DND-41 (cell line): Measurements from ENCODE around the gene TIMM50.

Experiments
- EZH2 ChIP-seq: IDR thresholded peaks from 3 replicates; pipeline ENCODE4 v1.6.1; 2012; ENCODE audit warnings: borderline replicate concordance, low read depth, mild to moderate bottlenecking, moderate library complexity, low read length, inconsistent platforms; ENCODE audit not compliant: severe bottlenecking
- TF ChIP-seq, protein P1 (sequence below): IDR thresholded peaks from 2 replicates; pipeline ENCODE4 v1.5.1; 2012; ENCODE audit warnings: borderline replicate concordance, low read length, moderate library complexity, mild to moderate bottlenecking; ENCODE audit not compliant: poor library complexity, severe bottlenecking; ENCODE audit errors: extremely low read depth

DNA sequence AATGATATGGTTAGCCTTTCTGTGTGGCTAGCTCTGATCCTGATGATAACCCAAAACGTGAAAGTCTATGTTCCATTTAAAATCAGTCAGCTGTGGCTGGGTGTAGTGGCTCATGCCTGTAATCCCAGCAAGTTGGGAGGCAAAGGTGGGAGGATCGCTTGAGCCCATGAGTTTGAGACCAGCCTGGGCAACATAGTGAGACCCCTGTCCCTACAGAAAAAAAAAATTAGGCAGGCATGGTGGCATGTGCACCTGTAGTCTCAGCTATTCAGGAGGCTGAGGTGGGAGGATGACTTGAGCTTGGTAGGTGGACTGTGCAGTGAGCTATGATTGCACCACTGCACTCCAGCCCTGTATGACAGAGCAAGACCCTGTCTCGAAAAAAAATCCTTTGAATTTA lies 53.2 kb downstream of the TIMM50 start:
- TF ChIP-seq, protein P1, sequence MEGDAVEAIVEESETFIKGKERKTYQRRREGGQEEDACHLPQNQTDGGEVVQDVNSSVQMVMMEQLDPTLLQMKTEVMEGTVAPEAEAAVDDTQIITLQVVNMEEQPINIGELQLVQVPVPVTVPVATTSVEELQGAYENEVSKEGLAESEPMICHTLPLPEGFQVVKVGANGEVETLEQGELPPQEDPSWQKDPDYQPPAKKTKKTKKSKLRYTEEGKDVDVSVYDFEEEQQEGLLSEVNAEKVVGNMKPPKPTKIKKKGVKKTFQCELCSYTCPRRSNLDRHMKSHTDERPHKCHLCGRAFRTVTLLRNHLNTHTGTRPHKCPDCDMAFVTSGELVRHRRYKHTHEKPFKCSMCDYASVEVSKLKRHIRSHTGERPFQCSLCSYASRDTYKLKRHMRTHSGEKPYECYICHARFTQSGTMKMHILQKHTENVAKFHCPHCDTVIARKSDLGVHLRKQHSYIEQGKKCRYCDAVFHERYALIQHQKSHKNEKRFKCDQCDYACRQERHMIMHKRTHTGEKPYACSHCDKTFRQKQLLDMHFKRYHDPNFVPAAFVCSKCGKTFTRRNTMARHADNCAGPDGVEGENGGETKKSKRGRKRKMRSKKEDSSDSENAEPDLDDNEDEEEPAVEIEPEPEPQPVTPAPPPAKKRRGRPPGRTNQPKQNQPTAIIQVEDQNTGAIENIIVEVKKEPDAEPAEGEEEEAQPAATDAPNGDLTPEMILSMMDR: no peak
- TF ChIP-seq EZH2: no peak
